Brain pericyte (primary cell): ENCODE data around the gene MTRR.

ENCODE experiments used
- DNase-seq: peaks from one replicate; pipeline ENCODE4 v3.0.0-alpha.2; 2012; ENCODE audit warnings: low read depth, low spot score

MTRR gene

GRCh38 chr5:7868773-7869473 lies at the start of gene MTRR, which contains the start of gene FASTKD3:
Gene MTRR (plus strand): TSS chr5:7869148. CDS start chr5:7870795, 1,647 bp downstream.
Gene FASTKD3 (minus strand): TSS chr5:7869031. CDS start chr5:7868083, 948 bp downstream.
- DNase-seq = peak; percentile 76

GRCh38 chr5:7822449-7822848 lies 46.5 kb upstream of the MTRR start:
- DNase-seq = no peak

GRCh38 chr5:7823594-7823993 lies 45.4 kb upstream of the MTRR start:
- no peak for DNase-seq

GRCh38 chr5:7824995-7825394 lies 44.0 kb upstream of the MTRR start:
- no peak for DNase-seq

- no peak for DNase-seq
These were observed 43.3 kb upstream of the MTRR start for GRCh38 chr5:7825630-7826029.

GRCh38 chr5:7827610-7828009 lies 41.3 kb upstream of the MTRR start:
- DNase-seq = no peak

GRCh38 chr5:7828269-7828668 lies 40.7 kb upstream of the MTRR start:
- no peak for DNase-seq

GRCh38 chr5:7834982-7835381 lies 34.0 kb upstream of the MTRR start:
- DNase-seq = no peak

- DNase-seq = no peak
These were observed 31.5 kb upstream of the MTRR start for GRCh38 chr5:7837403-7837802.

- DNase-seq = no peak
These were observed 26.4 kb upstream of the MTRR start for GRCh38 chr5:7842531-7842930.

- DNase-seq = no peak
These were observed 24.0 kb upstream of the MTRR start for GRCh38 chr5:7844901-7845300.

- DNase-seq = no peak
These were observed 23.4 kb upstream of the MTRR start for GRCh38 chr5:7845557-7845956.

GRCh38 chr5:7846327-7846726 lies 22.6 kb upstream of the MTRR start:
- no peak for DNase-seq

- DNase-seq = no peak
These were observed 20.7 kb upstream of the MTRR start for GRCh38 chr5:7848296-7848695.

- DNase-seq = no peak
These were observed 19.1 kb upstream of the MTRR start for GRCh38 chr5:7849681-7850394.

- no peak for DNase-seq
These were observed 18.3 kb upstream of the MTRR start, which contains the start of gene CFAP90 for GRCh38 chr5:7850395-7851239. Gene CFAP90 (minus strand): TSS chr5:7851133. CDS start chr5:7851021, 112 bp downstream.

GRCh38 chr5:7851240-7851592 lies 17.7 kb upstream of the MTRR start:
- DNase-seq = no peak

- DNase-seq = no peak
These were observed 17.2 kb upstream of the MTRR start for GRCh38 chr5:7851617-7852289.

GRCh38 chr5:7852542-7852941 lies 16.4 kb upstream of the MTRR start:
- DNase-seq = no peak

GRCh38 chr5:7852988-7853387 lies 16.0 kb upstream of the MTRR start:
- DNase-seq = no peak

GRCh38 chr5:7855611-7856010 lies 13.3 kb upstream of the MTRR start:
- no peak for DNase-seq

- DNase-seq = no peak
These were observed 12.1 kb upstream of the MTRR start for GRCh38 chr5:7856855-7857254.
